ENCODE results near the gene RGS7. TPM values are rescaled to one million over a fixed set of nuclear protein-coding genes. Genes with fewer than 3 reads are reported as not detected.
"Not testable (repeated sequence)": the region's sequence is repeated elsewhere in the genome, so short reads cannot be mapped to it uniquely, and the experiment has no call there.

The RGS7 gene
- polyA plus RNA-seq, 6 donors from 2014 or later: 0.29 to 2.9 (median 1.5) TPM

- H3K27ac Mint-ChIP-seq: no peak overlapping the region
- H3K4me3 Mint-ChIP-seq: no peak overlapping the region
- H3K9me3 Mint-ChIP-seq: peaks cover 0 to 2% (median 0%) of the 10 kb centered on the region in 7 donors
- peaks cover 0 to 3% (median 0%) of the 10 kb centered on the region in 3 donors for H3K4me1 Mint-ChIP-seq
- DNase-seq: no peak
- H3K27me3 Mint-ChIP-seq: no peaks in the 10 kb centered on the region
- ATAC-seq (ENCODE audit: low read depth in 2 of 2): no peak
- H3K36me3 Mint-ChIP-seq: no peaks in the 10 kb centered on the region
These were observed 261.2 kb downstream of the RGS7 start for GRCh38 chr1:241095847-241096246.

GRCh38 chr1:241090798-241091197 is 266.2 kb downstream of the RGS7 start:
- no peak overlapping the region for H3K4me3 Mint-ChIP-seq
- no peaks in the 10 kb centered on the region for H3K36me3 Mint-ChIP-seq
- DNase-seq (no peak), ATAC-seq (ENCODE audit: low read depth in 2 of 2) (no peak)
- peaks cover 0 to 4% (median 0%) of the 10 kb centered on the region in 7 donors for H3K9me3 Mint-ChIP-seq
- H3K27ac Mint-ChIP-seq: no peak overlapping the region
- peaks cover 4 to 8% (median 5%) of the 10 kb centered on the region in 3 donors for H3K4me1 Mint-ChIP-seq
- H3K27me3 Mint-ChIP-seq: peaks cover 0 to 9% (median 0%) of the 10 kb centered on the region in 3 donors

GRCh38 chr1:241089066-241089465 is 267.9 kb downstream of the RGS7 start:
- H3K27me3 Mint-ChIP-seq; H3K36me3 Mint-ChIP-seq; ATAC-seq (ENCODE audit: low read depth in 2 of 2); H3K9me3 Mint-ChIP-seq; H3K4me1 Mint-ChIP-seq; H3K4me3 Mint-ChIP-seq; DNase-seq: not testable (repeated sequence)
- peak overlapping the region in 1 of 6 donors; percentile 19 for H3K27ac Mint-ChIP-seq

GRCh38 chr1:241088075-241088474 is 268.9 kb downstream of the RGS7 start:
- H3K4me1 Mint-ChIP-seq; H3K4me3 Mint-ChIP-seq; ATAC-seq (ENCODE audit: low read depth in 2 of 2); H3K36me3 Mint-ChIP-seq; H3K9me3 Mint-ChIP-seq; DNase-seq; H3K27me3 Mint-ChIP-seq: not testable (repeated sequence)
- peak overlapping the region in 1 of 6 donors; percentile 39 for H3K27ac Mint-ChIP-seq

GRCh38 chr1:241086686-241087085 is 270.3 kb downstream of the RGS7 start:
- no peak overlapping the region for H3K27ac Mint-ChIP-seq
- H3K4me1 Mint-ChIP-seq: peaks cover 4 to 5% (median 4%) of the 10 kb centered on the region in 3 donors
- ATAC-seq (ENCODE audit: low read depth in 2 of 2): no peak
- no peak overlapping the region for H3K4me3 Mint-ChIP-seq
- DNase-seq: no peak
- H3K36me3 Mint-ChIP-seq: no peaks in the 10 kb centered on the region
- H3K27me3 Mint-ChIP-seq: peaks cover 0 to 9% (median 0%) of the 10 kb centered on the region in 3 donors
- H3K9me3 Mint-ChIP-seq: peaks cover 0 to 6% (median 0%) of the 10 kb centered on the region in 7 donors

- Mint-ChIP-seq H3K4me1 (peaks cover 4 to 5% (median 4%) of the 10 kb centered on the region in 3 donors), H3K27me3 (peaks cover 0 to 9% (median 0%) of the 10 kb centered on the region in 3 donors), H3K36me3 (no peaks in the 10 kb centered on the region), H3K27ac (no peak overlapping the region), H3K9me3 (peaks cover 0 to 6% (median 0%) of the 10 kb centered on the region in 7 donors), H3K4me3 (no peak overlapping the region)
- no peak for DNase-seq
- ATAC-seq (ENCODE audit: low read depth in 2 of 2): no peak
These were observed 273.7 kb downstream of the RGS7 start for GRCh38 chr1:241083285-241083684.

DNA sequence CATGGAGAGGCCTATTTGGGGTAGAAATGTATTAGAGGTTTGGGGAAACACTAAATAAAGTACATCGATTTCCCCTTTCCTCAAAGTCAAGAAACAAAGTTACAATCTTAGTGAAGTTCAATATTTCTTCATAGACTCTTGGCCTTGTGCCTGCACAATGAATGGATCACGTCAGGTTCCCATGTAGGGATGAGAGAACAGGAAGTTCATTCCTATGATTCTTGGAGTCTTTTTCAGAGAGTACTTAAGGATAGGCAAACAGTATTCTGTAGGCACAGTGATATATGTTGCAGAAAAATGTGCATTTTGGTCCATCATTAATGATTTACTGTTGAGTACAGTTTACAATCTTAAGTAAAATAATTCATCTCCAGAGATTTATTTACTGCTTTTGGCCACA is 275.5 kb downstream of the RGS7 start:
- ATAC-seq (ENCODE audit: low read depth in 2 of 2): no peak
- Mint-ChIP-seq H3K4me1 (no peaks in the 10 kb centered on the region), H3K4me3 (no peak overlapping the region), H3K27ac (no peak overlapping the region), H3K27me3 (peaks cover 0 to 4% (median 0%) of the 10 kb centered on the region in 3 donors), H3K9me3 (peaks cover 0 to 4% (median 0%) of the 10 kb centered on the region in 7 donors), H3K36me3 (no peaks in the 10 kb centered on the region)
- DNase-seq: no peak

- H3K4me1 Mint-ChIP-seq: no peaks in the 10 kb centered on the region
- no peak for ATAC-seq (ENCODE audit: low read depth in 2 of 2)
These were observed 277.5 kb downstream of the RGS7 start for GRCh38 chr1:241079459-241079858.

GRCh38 chr1:241079047-241079446 is 278.0 kb downstream of the RGS7 start:
- DNase-seq (no peak), ATAC-seq (ENCODE audit: low read depth in 2 of 2) (no peak)
- H3K27ac Mint-ChIP-seq: no peak overlapping the region
- no peaks in the 10 kb centered on the region for H3K27me3 Mint-ChIP-seq
- no peaks in the 10 kb centered on the region for H3K36me3 Mint-ChIP-seq
- H3K9me3 Mint-ChIP-seq: peaks cover 0 to 2% (median 0%) of the 10 kb centered on the region in 7 donors
- H3K4me1 Mint-ChIP-seq: no peaks in the 10 kb centered on the region
- no peak overlapping the region for H3K4me3 Mint-ChIP-seq

More at GRCh38 chr1:241079459-241079858, 277.5 kb downstream of the RGS7 start:
- Mint-ChIP-seq H3K9me3 (peaks cover 0 to 2% (median 0%) of the 10 kb centered on the region in 7 donors), H3K27me3 (no peaks in the 10 kb centered on the region), H3K4me3 (no peak overlapping the region), H3K27ac (no peak overlapping the region), H3K36me3 (no peaks in the 10 kb centered on the region)
- DNase-seq: no peak

DNA sequence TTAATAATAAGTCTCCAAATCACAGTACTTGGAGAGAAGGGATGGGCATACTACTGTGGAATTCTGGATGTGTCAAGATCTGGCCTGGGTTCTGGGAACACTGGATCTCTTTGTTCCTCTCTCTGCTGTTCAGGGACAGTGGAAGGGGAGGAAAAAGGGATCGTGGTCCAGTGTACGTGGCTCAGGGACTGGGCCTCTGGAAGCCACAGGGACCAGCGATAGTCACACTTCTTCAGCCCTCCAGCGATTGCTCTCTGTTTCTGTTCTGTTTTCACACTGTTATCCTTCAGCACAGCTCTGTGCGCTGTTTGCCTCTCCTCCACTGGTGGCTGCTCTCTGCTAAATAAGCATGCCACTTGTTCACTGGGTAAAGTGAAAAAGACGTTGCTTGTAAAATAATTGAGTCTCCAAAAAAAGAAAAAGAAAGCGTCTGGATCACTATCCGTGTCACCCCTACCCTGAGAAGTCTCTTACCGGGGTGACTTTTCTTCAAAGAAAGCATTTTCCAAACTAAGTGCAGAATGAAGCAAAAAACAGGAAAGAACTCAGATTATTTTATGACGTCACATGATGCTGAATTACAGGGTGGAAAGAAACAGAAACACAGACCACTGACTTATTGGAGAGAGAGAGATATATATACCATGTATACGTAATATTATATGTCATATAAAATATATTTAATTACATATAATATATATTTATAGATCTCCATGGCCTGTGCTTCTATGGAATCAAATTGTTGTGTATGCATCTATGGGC is 279.4 kb downstream of the RGS7 start:
- H3K4me1 Mint-ChIP-seq: no peaks in the 10 kb centered on the region
- peaks cover 0 to 4% (median 0%) of the 10 kb centered on the region in 7 donors for H3K9me3 Mint-ChIP-seq
- H3K36me3 Mint-ChIP-seq: no peaks in the 10 kb centered on the region

DNA sequence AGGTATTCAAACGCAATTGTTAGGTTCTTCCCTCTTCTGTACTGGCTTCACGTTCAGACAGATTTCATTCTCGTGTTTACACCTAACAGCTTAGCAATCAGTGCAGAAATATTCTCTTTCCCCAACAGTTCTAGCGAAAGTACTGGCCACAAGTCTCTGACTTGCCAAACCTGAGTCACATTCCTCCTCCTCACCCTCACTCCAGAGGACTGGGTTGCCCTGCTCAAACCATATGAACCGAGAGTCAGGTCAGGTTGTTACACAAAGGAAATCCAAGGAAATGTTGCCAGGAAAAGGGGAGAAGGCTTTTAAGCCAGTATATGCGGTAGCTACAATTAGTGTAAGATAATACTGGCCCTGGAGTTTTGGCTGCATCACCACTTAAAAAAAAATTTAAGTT is 282.5 kb downstream of the RGS7 start:
- Mint-ChIP-seq H3K4me3 (no peak overlapping the region), H3K27me3 (no peaks in the 10 kb centered on the region), H3K27ac (no peak overlapping the region), H3K4me1 (no peaks in the 10 kb centered on the region), H3K36me3 (no peaks in the 10 kb centered on the region), H3K9me3 (peaks cover 0 to 4% (median 0%) of the 10 kb centered on the region in 7 donors)
- DNase-seq: no peak
- ATAC-seq (ENCODE audit: low read depth in 2 of 2): no peak

More for the DNA sequence above, 279.4 kb downstream of the RGS7 start:
- ATAC-seq (ENCODE audit: low read depth in 2 of 2) (no peak), DNase-seq (no peak)
- H3K27me3 Mint-ChIP-seq: no peaks in the 10 kb centered on the region
- no peak overlapping the region for H3K27ac Mint-ChIP-seq
- H3K4me3 Mint-ChIP-seq: no peak overlapping the region

- Mint-ChIP-seq H3K9me3 (peaks cover 0 to 4% (median 0%) of the 10 kb centered on the region in 7 donors), H3K27me3 (no peaks in the 10 kb centered on the region), H3K4me1 (no peaks in the 10 kb centered on the region), H3K27ac (no peak overlapping the region), H3K36me3 (no peaks in the 10 kb centered on the region), H3K4me3 (no peak overlapping the region)
- ATAC-seq (ENCODE audit: low read depth in 2 of 2) (no peak), DNase-seq (no peak)
These were observed 288.6 kb downstream of the RGS7 start for GRCh38 chr1:241068359-241068758.

DNA sequence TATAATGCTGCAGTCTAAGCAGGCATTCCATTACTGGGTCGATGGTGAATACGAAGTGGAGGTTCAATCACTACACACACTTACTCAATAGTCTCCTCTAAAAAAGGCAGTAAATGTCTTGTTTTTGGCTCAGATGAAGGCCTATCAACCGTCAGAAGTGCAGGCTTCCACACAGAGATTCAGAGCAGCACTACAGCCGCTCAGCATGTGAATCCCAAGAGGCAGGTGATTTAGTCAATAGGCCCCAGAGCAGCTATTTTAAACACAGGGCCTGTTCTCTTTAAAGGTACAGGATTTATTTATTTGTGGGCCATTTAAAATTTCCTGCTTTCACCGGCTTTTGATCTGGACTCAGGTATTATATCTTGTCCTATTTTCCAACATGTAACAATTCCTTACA is 293.7 kb downstream of the RGS7 start:
- Mint-ChIP-seq H3K27ac (no peak overlapping the region), H3K4me1 (no peaks in the 10 kb centered on the region), H3K27me3 (no peaks in the 10 kb centered on the region), H3K9me3 (peaks cover 0 to 4% (median 0%) of the 10 kb centered on the region in 7 donors), H3K4me3 (no peak overlapping the region), H3K36me3 (no peaks in the 10 kb centered on the region)
- ATAC-seq (ENCODE audit: low read depth in 2 of 2) (no peak), DNase-seq (no peak)

DNA sequence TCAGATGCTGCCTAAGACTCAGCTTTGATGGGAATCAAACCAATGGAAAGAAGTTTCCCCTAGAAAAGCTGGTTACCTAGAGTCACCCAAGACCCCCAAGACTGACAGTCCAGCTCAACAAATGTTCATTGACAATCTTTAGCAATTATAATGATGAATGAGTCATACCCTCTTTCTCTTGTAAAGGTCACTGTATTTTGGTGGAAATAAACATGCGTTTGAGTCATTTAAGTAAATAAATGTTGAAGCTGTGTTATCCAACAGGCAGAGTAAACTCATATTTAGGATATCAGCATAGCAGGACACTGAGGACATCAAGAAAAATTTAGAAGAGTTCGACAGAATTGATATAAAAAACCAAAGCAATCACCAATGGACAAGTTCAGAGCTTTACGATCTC is 295.9 kb downstream of the RGS7 start:
- DNase-seq (no peak), ATAC-seq (ENCODE audit: low read depth in 2 of 2) (no peak)
- Mint-ChIP-seq H3K27me3 (no peaks in the 10 kb centered on the region), H3K36me3 (no peaks in the 10 kb centered on the region), H3K4me1 (no peaks in the 10 kb centered on the region), H3K9me3 (peaks cover 0 to 4% (median 0%) of the 10 kb centered on the region in 7 donors), H3K4me3 (no peak overlapping the region), H3K27ac (no peak overlapping the region)
